Subcutaneous abdominal adipose tissue (tissue), 5 donors: ENCODE data around the gene ZNF608.

Source experiments
- H3K27ac ChIP-seq: one replicate; pipeline ENCODE4 v1.7.0; 2013; ENCODE audit warnings: low read depth, mild to moderate bottlenecking, inconsistent platforms, low read length, moderate library complexity
- H3K27me3 ChIP-seq, 5 donors: one replicate each; pipeline ENCODE4 v1.7.0; 2013; ENCODE audit warnings: low read length in 5 of 5, inconsistent platforms in 1 of 5; ENCODE audit not compliant: control insufficient read depth in 5 of 5, insufficient read depth in 4 of 5
- H3K36me3 ChIP-seq, 5 donors: one replicate each; pipeline ENCODE4 v1.7.0; 2013; ENCODE audit warnings: low read length in 5 of 5; ENCODE audit not compliant: control insufficient read depth in 5 of 5, insufficient read depth in 5 of 5
- H3K4me1 ChIP-seq, 5 donors: one replicate each; pipeline ENCODE4 v1.7.0; 2013; ENCODE audit warnings: low read length in 5 of 5, mild to moderate bottlenecking in 3 of 5, moderate library complexity in 1 of 5; ENCODE audit not compliant: control insufficient read depth in 5 of 5, insufficient read depth in 5 of 5
- H3K4me3 ChIP-seq, 5 donors: one replicate each; pipeline ENCODE4 v1.7.0; 2013; ENCODE audit warnings: low read length in 5 of 5, low read depth in 1 of 5
- H3K9ac ChIP-seq, 5 donors: one replicate each; pipeline ENCODE4 v1.7.0; 2013; ENCODE audit warnings: low read length in 5 of 5, mild to moderate bottlenecking in 4 of 5, moderate library complexity in 3 of 5
- H3K9me3 ChIP-seq, 5 donors: one replicate each; pipeline ENCODE4 v1.7.0; 2013; ENCODE audit warnings: low read length in 5 of 5; ENCODE audit not compliant: control insufficient read depth in 5 of 5
- donor health status: healthy.
- donor health status: healthy.
- donor health status: healthy.
- donor health status: healthy.
- donor health status: healthy.

ZNF608 gene

DNA sequence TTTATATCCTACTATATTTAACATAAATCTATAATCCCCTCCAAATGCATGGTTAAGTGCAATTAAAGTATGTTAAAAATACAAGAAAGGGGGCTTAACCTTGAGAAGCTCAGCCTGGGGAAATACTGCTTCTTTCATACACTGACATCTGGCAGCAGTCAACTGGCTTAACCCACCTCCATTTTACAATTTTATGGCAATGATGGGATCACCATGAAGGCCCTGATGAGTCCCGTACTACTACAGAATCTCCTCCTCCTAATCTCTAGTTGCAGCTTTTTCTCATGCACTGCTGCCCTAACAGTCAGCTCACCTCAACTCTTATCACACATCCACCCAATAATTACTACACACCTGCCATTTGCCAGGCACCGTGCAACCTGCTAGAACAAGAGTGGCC is 40.9 kb downstream of the ZNF608 start:
- no peak overlapping the region for H3K27ac ChIP-seq
- H3K4me1 ChIP-seq: peaks cover 4 to 46% (median 30%) of the 10 kb centered on the region in 5 donors
- no peaks in the 10 kb centered on the region for H3K36me3 ChIP-seq
- no peak overlapping the region for H3K9ac ChIP-seq
- no peaks in the 10 kb centered on the region for H3K9me3 ChIP-seq
- no peaks in the 10 kb centered on the region for H3K27me3 ChIP-seq
- no peak overlapping the region for H3K4me3 ChIP-seq

DNA sequence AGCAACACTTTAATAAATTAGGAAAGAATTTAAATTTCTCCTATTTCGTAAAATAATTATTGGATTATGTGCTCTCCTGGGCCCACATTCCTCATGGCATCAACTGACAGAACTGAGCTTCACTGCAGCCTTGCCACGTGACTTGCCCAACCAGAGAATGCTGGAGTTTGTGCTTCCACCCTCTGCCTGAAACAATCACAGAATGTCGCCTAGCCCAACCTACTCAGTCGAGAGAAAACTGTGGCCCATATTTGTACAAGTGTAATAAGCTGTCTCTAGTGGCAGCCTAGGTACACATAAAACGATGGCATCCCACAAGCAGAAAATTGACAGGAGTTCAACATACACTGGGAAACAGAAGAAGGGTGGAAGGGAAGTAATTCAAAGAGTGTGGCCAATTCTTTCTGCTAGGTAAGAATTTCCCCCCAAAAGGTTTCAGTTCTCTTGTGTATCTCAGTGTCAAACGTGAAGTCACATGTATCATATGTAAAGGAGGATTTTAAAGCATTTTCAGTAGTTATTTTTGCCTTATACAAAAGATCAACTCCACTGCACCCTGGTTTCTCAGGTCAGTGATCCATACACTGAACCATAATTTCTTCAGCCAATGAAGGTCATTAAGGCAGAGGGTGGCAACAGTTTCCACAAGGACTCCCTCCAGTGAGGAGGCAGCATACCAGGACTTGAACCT is 41.7 kb downstream of the ZNF608 start:
- Histone ChIP-seq H3K4me3 (no peak overlapping the region), H3K27ac (no peak overlapping the region), H3K36me3 (no peaks in the 10 kb centered on the region), H3K9ac (no peak overlapping the region), H3K27me3 (no peaks in the 10 kb centered on the region), H3K4me1 (peaks cover 4 to 46% (median 30%) of the 10 kb centered on the region in 5 donors), H3K9me3 (no peaks in the 10 kb centered on the region)

DNA sequence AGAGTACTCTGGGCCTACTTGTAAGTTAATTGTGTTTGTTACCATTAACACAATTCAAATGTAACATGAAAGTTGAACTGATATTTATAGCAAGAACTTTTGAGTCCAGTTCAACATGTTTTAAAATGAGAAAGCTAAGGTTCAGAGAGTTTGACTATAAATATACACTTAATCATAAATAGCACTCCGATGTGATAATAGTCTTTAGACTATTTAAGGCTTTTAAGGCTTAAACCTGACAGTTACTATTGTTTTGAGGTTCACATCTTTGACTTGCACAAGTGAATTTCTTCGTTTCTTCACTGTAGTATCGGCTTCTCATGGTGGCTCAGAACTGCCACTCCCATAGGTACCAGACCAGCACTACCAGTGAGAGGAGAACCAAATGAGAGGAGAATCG is 42.4 kb downstream of the ZNF608 start:
- no peaks in the 10 kb centered on the region for H3K36me3 ChIP-seq
- H3K4me3 ChIP-seq: no peak overlapping the region
- H3K27me3 ChIP-seq: no peaks in the 10 kb centered on the region
- H3K27ac ChIP-seq: no peak overlapping the region
- H3K9me3 ChIP-seq: no peaks in the 10 kb centered on the region
- H3K4me1 ChIP-seq: peaks cover 4 to 46% (median 30%) of the 10 kb centered on the region in 5 donors
- no peak overlapping the region for H3K9ac ChIP-seq

DNA sequence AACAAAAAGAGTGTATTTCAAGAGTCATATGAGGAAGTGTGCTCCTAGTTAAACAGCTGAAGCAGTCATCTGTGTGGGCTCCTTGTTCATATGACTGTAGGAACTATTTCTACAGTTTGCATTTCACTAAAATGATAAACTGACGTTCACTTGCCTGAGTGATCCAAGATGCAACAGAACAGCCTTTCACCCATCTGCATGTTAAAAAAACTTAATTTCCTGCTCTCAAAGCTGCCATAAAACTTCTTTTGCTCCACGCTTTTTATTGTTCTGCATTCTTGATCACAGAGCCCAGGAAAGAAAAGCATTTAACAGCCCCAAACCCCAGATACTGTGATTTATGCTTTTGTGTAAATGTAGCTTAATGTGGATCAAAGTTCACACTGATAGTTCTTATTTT is 43.9 kb downstream of the ZNF608 start:
- Histone ChIP-seq H3K27ac (no peak overlapping the region), H3K9me3 (no peaks in the 10 kb centered on the region), H3K4me1 (peaks cover 4 to 45% (median 33%) of the 10 kb centered on the region in 5 donors), H3K27me3 (no peaks in the 10 kb centered on the region), H3K9ac (no peak overlapping the region), H3K4me3 (no peak overlapping the region), H3K36me3 (no peaks in the 10 kb centered on the region)

DNA sequence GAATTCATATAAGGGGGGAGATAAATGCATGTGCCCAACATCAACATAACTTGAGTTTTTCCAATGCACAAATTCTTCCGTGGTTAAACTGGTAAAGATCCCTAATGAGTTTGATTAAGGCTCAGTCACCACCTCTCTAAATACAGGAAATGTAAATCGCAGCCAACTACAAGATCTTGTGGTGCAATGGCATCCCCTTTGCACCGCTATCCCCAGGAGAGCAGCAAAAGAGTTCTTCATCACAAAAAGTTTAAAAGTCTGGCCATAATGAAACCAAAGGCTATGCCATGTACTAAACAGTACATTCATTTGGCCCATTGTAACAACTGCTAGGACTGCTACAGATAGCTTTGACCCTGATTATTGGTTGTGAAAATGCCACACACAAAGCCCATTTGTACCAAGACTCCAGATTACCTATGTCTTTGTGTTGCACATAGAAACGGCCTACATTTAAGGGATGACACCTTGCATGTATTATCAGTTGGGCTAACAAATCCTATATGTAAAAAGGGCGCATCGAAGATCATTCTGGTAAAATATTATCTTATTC is 44.5 kb downstream of the ZNF608 start:
- no peak overlapping the region for H3K4me3 ChIP-seq
- no peaks in the 10 kb centered on the region for H3K27me3 ChIP-seq
- H3K4me1 ChIP-seq: peaks cover 0 to 39% (median 27%) of the 10 kb centered on the region in 5 donors
- H3K27ac ChIP-seq: no peak overlapping the region
- H3K9ac ChIP-seq: no peak overlapping the region
- H3K9me3 ChIP-seq: no peaks in the 10 kb centered on the region
- H3K36me3 ChIP-seq: no peaks in the 10 kb centered on the region

DNA sequence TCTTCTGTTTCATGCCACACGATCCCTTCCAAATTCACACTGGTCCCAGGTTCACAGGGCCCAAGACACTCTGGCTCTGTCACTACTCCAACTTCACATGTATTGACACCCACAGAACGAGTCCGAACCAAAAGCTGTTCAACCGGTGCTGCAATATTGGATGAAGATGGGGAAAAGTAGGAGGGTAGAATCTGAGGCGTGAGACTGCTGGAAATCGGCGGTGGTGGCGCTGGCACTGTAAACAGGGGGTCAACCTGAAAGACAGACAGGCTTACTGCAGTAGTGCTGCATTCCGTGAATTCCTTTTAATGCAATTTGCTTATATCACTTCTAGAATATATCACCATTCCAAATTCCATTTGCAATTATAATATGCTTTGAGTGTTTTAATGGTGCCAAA is 45.4 kb downstream of the ZNF608 start:
- no peak overlapping the region for H3K27ac ChIP-seq
- no peaks in the 10 kb centered on the region for H3K9me3 ChIP-seq
- no peak overlapping the region for H3K9ac ChIP-seq
- peaks cover 0 to 30% (median 21%) of the 10 kb centered on the region in 5 donors for H3K4me1 ChIP-seq
- H3K36me3 ChIP-seq: no peaks in the 10 kb centered on the region
- H3K27me3 ChIP-seq: no peaks in the 10 kb centered on the region
- H3K4me3 ChIP-seq: no peak overlapping the region

DNA sequence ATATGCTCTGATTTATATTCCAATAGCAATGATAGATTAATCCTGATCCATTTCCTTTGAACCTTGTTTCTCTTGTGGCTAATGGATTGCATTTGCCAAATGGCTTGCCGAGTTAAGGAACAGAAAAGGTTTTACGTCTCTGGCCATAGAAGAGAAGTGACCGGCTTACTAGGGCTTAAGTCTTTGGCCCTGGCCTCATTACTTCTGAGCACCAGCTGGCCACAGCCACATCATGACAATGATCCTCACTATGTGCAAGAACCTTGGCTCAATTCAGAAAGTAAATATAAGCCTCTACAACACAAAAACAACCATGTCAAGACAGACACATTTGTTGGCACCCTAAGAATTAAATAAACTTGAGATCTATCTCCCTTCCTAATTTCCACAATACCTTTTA is 46.1 kb downstream of the ZNF608 start:
- H3K36me3 ChIP-seq: no peaks in the 10 kb centered on the region
- no peak overlapping the region for H3K4me3 ChIP-seq
- H3K9me3 ChIP-seq: no peaks in the 10 kb centered on the region
- no peak overlapping the region for H3K9ac ChIP-seq
- H3K27me3 ChIP-seq: no peaks in the 10 kb centered on the region
- no peak overlapping the region for H3K27ac ChIP-seq
- peaks cover 0 to 26% (median 21%) of the 10 kb centered on the region in 5 donors for H3K4me1 ChIP-seq

DNA sequence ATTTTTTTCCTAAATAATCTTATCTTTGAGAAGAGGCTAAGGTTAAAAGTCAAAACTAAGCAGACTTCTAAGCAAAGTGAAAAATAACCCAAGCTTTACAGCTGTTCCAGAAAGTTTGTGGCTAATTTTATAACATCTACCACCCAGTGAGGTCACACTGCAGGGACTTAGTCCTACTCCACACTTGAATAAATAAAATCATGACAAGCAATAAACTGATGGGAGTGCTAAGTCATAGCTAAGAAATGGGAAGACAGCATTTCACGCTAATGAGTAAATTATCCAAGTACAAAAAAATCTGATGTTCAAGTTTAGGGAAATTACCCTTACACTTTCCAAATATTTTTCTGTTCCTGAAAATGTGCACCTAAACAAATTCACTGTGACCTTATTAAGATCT is 47.7 kb downstream of the ZNF608 start:
- H3K27ac ChIP-seq: peak overlapping the region; percentile 9
- H3K9me3 ChIP-seq: no peaks in the 10 kb centered on the region
- peaks cover 0 to 26% (median 21%) of the 10 kb centered on the region in 5 donors for H3K4me1 ChIP-seq
- H3K9ac ChIP-seq: no peak overlapping the region
- H3K36me3 ChIP-seq: no peaks in the 10 kb centered on the region
- H3K4me3 ChIP-seq: no peak overlapping the region
- H3K27me3 ChIP-seq: no peaks in the 10 kb centered on the region

DNA sequence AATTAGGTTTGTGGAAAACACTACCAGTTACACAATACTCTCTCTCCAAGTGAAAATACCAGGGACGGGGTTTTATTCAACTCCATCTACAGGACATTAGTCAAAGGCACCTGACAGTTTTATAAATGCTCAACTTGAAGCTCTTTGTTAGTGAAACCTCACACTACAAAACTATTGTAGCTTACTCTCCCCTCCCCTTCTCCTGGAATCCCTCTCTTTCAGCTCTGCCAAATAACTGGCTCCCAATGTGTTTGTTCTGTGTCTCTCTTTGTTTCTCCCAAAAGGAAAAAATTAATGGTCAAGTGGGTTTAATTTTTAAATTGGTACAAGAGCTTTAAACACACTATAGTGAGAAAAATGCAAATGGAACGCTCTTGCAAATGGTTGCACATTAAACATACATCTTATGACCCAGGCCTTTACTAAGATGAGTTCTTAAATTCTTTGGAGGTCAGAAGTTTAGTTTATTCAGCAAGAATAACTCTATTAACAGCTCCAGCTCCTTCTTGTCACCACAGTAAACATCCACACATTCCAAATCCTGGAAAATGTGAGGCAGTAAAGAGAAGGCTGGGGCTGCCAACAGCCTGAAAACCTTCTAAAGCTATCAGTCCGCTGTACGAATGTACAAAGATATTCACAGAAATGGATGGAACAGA is 48.4 kb downstream of the ZNF608 start:
- peaks cover 0 to 29% (median 22%) of the 10 kb centered on the region in 5 donors for H3K4me1 ChIP-seq
- H3K36me3 ChIP-seq: no peaks in the 10 kb centered on the region
- H3K27me3 ChIP-seq: no peaks in the 10 kb centered on the region
- H3K9ac ChIP-seq: no peak overlapping the region
- H3K9me3 ChIP-seq: no peaks in the 10 kb centered on the region
- H3K4me3 ChIP-seq: no peak overlapping the region
- peak overlapping the region; percentile 26 for H3K27ac ChIP-seq

DNA sequence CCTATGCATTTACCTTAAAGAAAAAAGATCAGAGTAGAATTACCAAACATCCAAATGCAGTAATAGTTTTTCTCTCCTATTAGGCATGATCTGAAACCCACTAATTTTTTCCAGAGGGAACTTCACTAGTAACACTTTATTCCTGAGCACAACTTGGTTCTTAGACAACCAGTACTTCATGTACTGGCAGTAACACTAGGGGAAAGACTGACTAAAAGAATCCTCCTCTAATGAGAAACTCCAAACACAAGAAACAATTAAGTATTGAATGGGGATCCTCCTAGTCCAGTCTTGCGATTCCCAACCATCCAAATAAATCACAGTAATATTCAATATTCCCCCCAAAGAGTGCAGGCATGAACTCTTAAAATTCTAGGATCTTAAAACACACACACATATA is 48.9 kb downstream of the ZNF608 start:
- H3K4me1 ChIP-seq: peaks cover 0 to 29% (median 21%) of the 10 kb centered on the region in 5 donors
- peak overlapping the region; percentile 26 for H3K27ac ChIP-seq
- H3K9me3 ChIP-seq: no peaks in the 10 kb centered on the region
- no peak overlapping the region for H3K4me3 ChIP-seq
- H3K9ac ChIP-seq: no peak overlapping the region
- H3K36me3 ChIP-seq: no peaks in the 10 kb centered on the region
- no peaks in the 10 kb centered on the region for H3K27me3 ChIP-seq
